ENCODE data around the gene FOXO1. TPM values are rescaled to one million over a fixed set of nuclear protein-coding genes. Genes with fewer than 3 reads are reported as not detected.

The FOXO1 gene
- total and polyA plus RNA-seq, 2 of the 13 experiments (the other 11 are each of a cell fraction or from before 2014, with no cell fraction given): 8.1 to 13.1 TPM

- TF ChIP-seq EP300 (IDR thresholded peaks at IDR 0.05; ENCODE audit: low read depth in 2 of 2, low read length in 2 of 2): peak in 1 of 2 experiments; percentile 75; a peak in 3 of 4 replicates
- peak; percentile 66; the same call in 1 of the 2 replicates for TF ChIP-seq EP300 (CRISPR knock-in tag; IDR thresholded peaks at IDR 0.05; ENCODE audit: borderline replicate concordance)
- TF ChIP-seq ZBED4 (CRISPR knock-in tag; IDR thresholded peaks at IDR 0.05; ENCODE audit: borderline replicate concordance): peak; percentile 31; the same call in 1 of the 2 replicates
- no peak for TF ChIP-seq SAFB2 (CRISPR knock-in tag; IDR thresholded peaks at IDR 0.05; ENCODE audit: borderline replicate concordance, low read depth)
- no peak for TF ChIP-seq PCBP2 (optimal IDR thresholded peaks at IDR 0.05; ENCODE audit: low read depth, low read length, poor library complexity, severe bottlenecking)
- TF ChIP-seq ZNF18 (CRISPR knock-in tag; IDR thresholded peaks at IDR 0.05; ENCODE audit: insufficient replicate concordance): no peak
- peak; percentile 52; the same call in 1 of the 2 replicates for TF ChIP-seq MXD3 (CRISPR knock-in tag; IDR thresholded peaks at IDR 0.05)
- no peak for TF ChIP-seq SNRNP70 (IDR thresholded peaks at IDR 0.05; ENCODE audit: low read depth, low read length)
- TF ChIP-seq NCOR1 (IDR thresholded peaks at IDR 0.05; ENCODE audit: borderline replicate concordance, low read length): peak; percentile 65; the same call in 1 of the 2 replicates
- peak; percentile 47; the same call in 1 of the 2 replicates for TF ChIP-seq POLR2G (IDR thresholded peaks at IDR 0.05; ENCODE audit: low read depth, low read length)
- no peak for TF ChIP-seq KLF13 (CRISPR knock-in tag; IDR thresholded peaks at IDR 0.05)
- TF ChIP-seq HMG20B (CRISPR knock-in tag; conservative IDR thresholded peaks at IDR 0.05): 0 out of 2 replicates have a peak, but pooled peaks have one; percentile 32
- peak; percentile 100 for TF ChIP-seq MEIS2 (CRISPR knock-in tag; IDR thresholded peaks at IDR 0.05)
- no peak for TF ChIP-seq ZBTB4 (CRISPR knock-in tag; IDR thresholded peaks at IDR 0.05; ENCODE audit: borderline replicate concordance)
- peak; percentile 68 for TF ChIP-seq MEF2D (CRISPR knock-in tag; IDR thresholded peaks at IDR 0.05)
- TF ChIP-seq ZNF772 (CRISPR knock-in tag; IDR thresholded peaks at IDR 0.05): 0 out of 2 replicates have a peak, but pooled peaks have one; percentile 38
- TF ChIP-seq MTF2 (CRISPR knock-in tag; IDR thresholded peaks at IDR 0.05; ENCODE audit: borderline replicate concordance): peak; percentile 39; the same call in 1 of the 2 replicates
Measured at GRCh38 chr13:40564342-40565001, 102.0 kb downstream of the FOXO1 start (continued).
